GM12878 (cell line): ENCODE results near the gene UNKL. TPM values are rescaled to one million over a fixed set of nuclear protein-coding genes. Genes with fewer than 3 reads are reported as not detected.

Experiments
- ATAC-seq: fragments of 200-7000 bp; cut with Tn5 transposase; 3 replicates; pipeline ENCODE4 v1.9.1; 2020; ENCODE audit warnings: mild to moderate bottlenecking, moderate library complexity
- BruUV-seq: library from RNA; stranded (reverse); fragments of 400-500 nt; replicated peaks from 2 replicates; lab custom pipeline; 2021; lab: Mats Ljungman, UMichigan
- CTCF ChIA-PET: fragments of 300-600 bp; sonication (Branson Sonifier 250); formaldehyde crosslinking; extraction: SDS; loops from one replicate; lab custom pipeline; 2021; ENCODE audit warnings: inconsistent platforms; lab: Yijun Ruan, JAX
- POLR2A ChIA-PET: fragments of 350-600 bp; formaldehyde crosslinking; extraction: SDS; loops from one replicate; lab custom pipeline; 2021; ENCODE audit warnings: inconsistent platforms; lab: Charles Lee
- RAD21 ChIA-PET: fragments of 300-600 bp; sonication (Branson Sonifier 250); formaldehyde crosslinking; loops from one replicate; lab custom pipeline; 2023; ENCODE audit warnings: antibody characterized with exemption; ENCODE audit not compliant: unreplicated experiment; lab: Charles Lee
- SMC1A ChIA-PET: fragments of 300-600 bp; sonication (Branson Sonifier 250); formaldehyde crosslinking; loops from one replicate; lab custom pipeline; 2023; ENCODE audit not compliant: unreplicated experiment, uncharacterized antibody; lab: Charles Lee
- DNase-seq: peaks from one replicate; pipeline ENCODE4 v3.0.0-alpha.2; 2011; ENCODE audit warnings: low read depth, low spot score
- FAIRE-seq: peaks from 3 replicates; lab custom pipeline; 2011; peaks lifted over from hg19 to GRCh38; lab: Jason Lieb, UNC
- H2AFZ ChIP-seq: 2 replicates; pipeline ENCODE4 v1.6.0; 2011; ENCODE audit warnings: low read depth, low read length, control low read depth; ENCODE audit not compliant: control insufficient read depth
- H3K27ac ChIP-seq: 2 replicates; pipeline ENCODE4 v1.5.1; 2011; ENCODE audit warnings: control low read depth; ENCODE audit not compliant: control insufficient read depth, insufficient read depth
- H3K27me3 ChIP-seq, 2 experiments: replicated peaks in 1 of 2; 2 replicates each; pipeline versions ENCODE4 v1.6.0 to v1.6.1; 2011; ENCODE audit warnings: low read length in 1 of 2; ENCODE audit not compliant: control insufficient read depth in 2 of 2, insufficient read depth in 2 of 2
- H3K36me3 ChIP-seq, 2 experiments: 2 replicates each; pipeline ENCODE4 v1.5.1; 2011; ENCODE audit warnings: low read length in 1 of 2; ENCODE audit not compliant: control insufficient read depth in 2 of 2, insufficient read depth in 2 of 2
- H3K4me1 ChIP-seq: 2 replicates; pipeline ENCODE4 v1.6.1; 2011; ENCODE audit warnings: mild to moderate bottlenecking, low read length, moderate library complexity, mixed read lengths; ENCODE audit not compliant: control insufficient read depth, insufficient read depth
- H3K4me2 ChIP-seq: 2 replicates; pipeline ENCODE4 v1.6.0; 2011; ENCODE audit warnings: control low read depth; ENCODE audit not compliant: control insufficient read depth, insufficient read depth
- H3K4me3 ChIP-seq: fragments of 200-600 bp; sonication (generic); 2 replicates; pipeline ENCODE4 v1.5.1; 2016
- H3K79me2 ChIP-seq: 2 replicates; pipeline ENCODE4 v1.6.0; 2011; ENCODE audit warnings: low read length; ENCODE audit not compliant: control insufficient read depth, insufficient read depth
- H3K9ac ChIP-seq: 2 replicates; pipeline ENCODE4 v1.8.0; 2011; ENCODE audit warnings: low read length, control low read depth, mixed read lengths; ENCODE audit not compliant: control insufficient read depth, insufficient read depth
- H3K9me3 ChIP-seq: replicated peaks from 3 replicates; pipeline ENCODE4 v1.5.1; 2011; ENCODE audit warnings: mild to moderate bottlenecking, low read length; ENCODE audit not compliant: control insufficient read depth, insufficient read depth
- H4K20me1 ChIP-seq: 2 replicates; pipeline ENCODE4 v1.6.0; 2011; ENCODE audit not compliant: control insufficient read depth, insufficient read depth
- ESRRA ChIP-seq: IDR thresholded peaks from 2 replicates; pipeline ENCODE4 v1.6.1; 2012; ENCODE audit warnings: mild to moderate bottlenecking, low read length, improper control_type of control experiment
- HDGF ChIP-seq: fragments of 450-650 bp; IDR thresholded peaks from 2 replicates; pipeline ENCODE4 v1.6.1; 2016; ENCODE audit warnings: antibody characterized with exemption
- HSF1 ChIP-seq: fragments of 150-350 bp; IDR thresholded peaks from 2 replicates; pipeline ENCODE4 v1.6.1; 2014; ENCODE audit warnings: mild to moderate bottlenecking, low read depth, low read length
- IRF5 ChIP-seq: fragments of 450-650 bp; IDR thresholded peaks from 2 replicates; pipeline ENCODE4 v1.6.1; 2017; ENCODE audit warnings: borderline replicate concordance
- MEF2A ChIP-seq: IDR thresholded peaks from 2 replicates; pipeline ENCODE4 v1.6.1; 2011; ENCODE audit warnings: low read depth, mild to moderate bottlenecking, low read length, moderate library complexity; ENCODE audit not compliant: insufficient read depth
- NFYB ChIP-seq: IDR thresholded peaks from 2 replicates; pipeline ENCODE4 v1.6.1; 2011; ENCODE audit warnings: low read depth, mild to moderate bottlenecking, low read length, improper control_type of control experiment, moderate library complexity; ENCODE audit not compliant: insufficient read depth
- NR2C2 ChIP-seq: IDR thresholded peaks from 2 replicates; pipeline ENCODE4 v1.6.1; 2011; ENCODE audit warnings: borderline replicate concordance, low read depth; ENCODE audit not compliant: control insufficient read depth, insufficient read length
- SIN3A ChIP-seq: IDR thresholded peaks from 2 replicates; pipeline ENCODE4 v1.6.1; 2012; ENCODE audit warnings: low read depth, low read length, improper control_type of control experiment
- SPI1 ChIP-seq: IDR thresholded peaks from 2 replicates; pipeline ENCODE4 v1.6.1; 2011; ENCODE audit warnings: low read depth, mild to moderate bottlenecking, low read length, moderate library complexity, borderline replicate concordance; ENCODE audit not compliant: insufficient read depth
- TBL1XR1 ChIP-seq: IDR thresholded peaks from 2 replicates; pipeline ENCODE4 v1.6.1; 2012; ENCODE audit warnings: low read depth, low read length, improper control_type of control experiment
- ZBTB4 ChIP-seq: fragments of 450-650 bp; formaldehyde crosslinking; IDR thresholded peaks from 2 replicates; pipeline ENCODE4 v1.4.0; 2022; ENCODE audit warnings: mild to moderate bottlenecking, moderate library complexity
- WGBS: methylation state at CpG from one replicate; pipeline ENCODE4 v1.1.6; 2016; ENCODE audit warnings: low lambda C conversion rate; ENCODE audit not compliant: insufficient replicate concordance, insufficient coverage; ENCODE audit errors: missing lambda C conversion rate; 5-methylcytosine and 5-hydroxymethylcytosine counted together
- in situ Hi-C: fragments of 300-500 bp; cut with MboI; formaldehyde crosslinking; loops from 9 replicates; pipeline ENCODE4 v1.14.3; 2018; ENCODE audit warnings: mixed read lengths
- intact Hi-C: fragments of 100-400 bp; cut with micrococcal nuclease; formaldehyde crosslinking; loops from one replicate; pipeline ENCODE4 v1.14.2; 2022; ENCODE audit not compliant: unreplicated experiment
- polyA plus RNA-seq, 11 experiments: library from polyadenylated mRNA; depleted of rRNA in 4 of 11; unstranded in 6 of 11; stranded (reverse) in 5 of 11; fragments of >200 nt; fragmentation: Nextera tagmentation in 4 of 11; fragmentation: Illumina TruSeq in 1 of 11; extraction: Ambion mirVana in 4 of 11; extraction: Trizol in 1 of 11; gene quantifications; 1 replicate in 1 of 11; 2 replicates in 10 of 11; pipeline versions ENCODE4 v1.2.1 to v1.2.3, GENCODE V29; 2011 to 2016; ENCODE audit warnings: inconsistent platforms in 2 of 11, missing spikeins in 2 of 11, low read depth in 1 of 11
- total RNA-seq, 4 experiments: library from RNA; depleted of rRNA in 3 of 4; stranded (reverse); fragments of >200 nt in 3 of 4; fragmentation: Illumina TruSeq in 1 of 4; extraction: Trizol in 1 of 4; gene quantifications; 2 replicates each; pipeline versions ENCODE4 v1.2.1 to v1.2.3, GENCODE V29; 2013 to 2021

The UNKL gene
- total and polyA plus RNA-seq, 10 of the 15 experiments (the other 5 are each of a cell fraction or from before 2014, with no cell fraction given), result 0.40 to 21.6 (median 9.1) TPM

- Histone ChIP-seq H2AFZ (peak overlapping the region; percentile 44), H3K36me3 (no peaks in the 10 kb centered on the region), H3K79me2 (no peaks in the 10 kb centered on the region), H3K4me1 (no peaks in the 10 kb centered on the region), H4K20me1 (no peaks in the 10 kb centered on the region; the same call in 1 of the 2 replicates), H3K9me3 (no peaks in the 10 kb centered on the region), H3K27me3 (peaks cover 0 to 7% of the 10 kb centered on the region in 2 experiments; a peak in 3 of 4 replicates), H3K4me3 (no peak overlapping the region), H3K27ac (no peak overlapping the region), H3K4me2 (no peak overlapping the region), H3K9ac (no peak overlapping the region)
- DNase-seq (no peak), FAIRE-seq (no peak), ATAC-seq (no peak)
- in situ Hi-C loops (no loop called here), intact Hi-C loops (no loop called here)
- ChIA-PET POLR2A (no interaction called here), CTCF (interaction anchor here (0.8 to 2.2 kb wide), 3 partner anchors 65 to 250 kb away, joined by 3 to 6 read pairs (median 4); partner anchors contain the start of genes JPT2 and TELO2), SMC1A (interaction anchor here (1.2 kb wide), 1 partner anchor 111 kb away, joined by 3 read pairs; no protein-coding TSS in a partner anchor), RAD21 (interaction anchor here (0.6 kb wide), 1 partner anchor 15 kb away, joined by 3 read pairs; no protein-coding TSS in a partner anchor)
- WGBS, result 52% methylated on average over 40 of the region's 53 CpGs
- TF ChIP-seq HDGF, result no peak
- no peak for TF ChIP-seq SPI1
- TF ChIP-seq SIN3A, result no peak
- no peak for TF ChIP-seq NFYB
- TF ChIP-seq MEF2A, result no peak
- no peak for TF ChIP-seq IRF5
- TF ChIP-seq NR2C2, result no peak
- no peak for TF ChIP-seq ZBTB4 (CRISPR knock-in tag)
- TF ChIP-seq TBL1XR1, result no peak
- TF ChIP-seq HSF1, result no peak
- no peak for TF ChIP-seq ESRRA
- BruUV-seq, result no TSS peak
Observed at GRCh38 chr16:1427473-1428461, 13.3 kb upstream of the UNKL start.
